Uterus (tissue), 2 donors: ENCODE measurements around the gene OR5K2.

Experiments
- CTCF ChIP-seq, 4 experiments: fragments of 200-600 bp in 2 of 4; fragments of 450-650 bp in 2 of 4; sonication (generic) in 2 of 4; IDR thresholded peaks; one replicate each; pipeline ENCODE4 v1.5.1; 2016 to 2019; ENCODE audit warnings: antibody characterized with exemption in 4 of 4, mild to moderate bottlenecking in 2 of 4, moderate library complexity in 1 of 4
- POLR2A ChIP-seq, 2 donors: fragments of 450-650 bp; IDR thresholded peaks; one replicate each; pipeline ENCODE4 v1.6.1; 2016; ENCODE audit warnings: antibody characterized with exemption in 2 of 2, mild to moderate bottlenecking in 1 of 2, moderate library complexity in 1 of 2

- TF ChIP-seq CTCF (IDR thresholded peaks at IDR 0.05): no peak
- no peak for TF ChIP-seq POLR2A (IDR thresholded peaks at IDR 0.05)
These were observed 14.6 kb upstream of the OR5K2 start for GRCh38 chr3:98482717-98483482.
